T47D (cell line): ENCODE results near the gene DEGS1.

Experiments
- DNase-seq, 2 experiments: peaks; one replicate each; pipeline versions ENCODE4 v3.0.0 to v3.0.0-alpha.2; 2011 to 2012; ENCODE audit warnings: low read depth in 1 of 2, low spot score in 1 of 2
- JUND ChIP-seq: IDR thresholded peaks from 2 replicates; pipeline ENCODE4 v1.6.1; 2012; ENCODE audit warnings: low read depth
- in situ Hi-C: cut with HindIII; loops from 2 replicates; pipeline ENCODE4 v1.10.0; 2016; ENCODE audit warnings: low sequenced_read_pairs, low pct_unique_long_range_greater_than_20kb

The DEGS1 gene

DNA sequence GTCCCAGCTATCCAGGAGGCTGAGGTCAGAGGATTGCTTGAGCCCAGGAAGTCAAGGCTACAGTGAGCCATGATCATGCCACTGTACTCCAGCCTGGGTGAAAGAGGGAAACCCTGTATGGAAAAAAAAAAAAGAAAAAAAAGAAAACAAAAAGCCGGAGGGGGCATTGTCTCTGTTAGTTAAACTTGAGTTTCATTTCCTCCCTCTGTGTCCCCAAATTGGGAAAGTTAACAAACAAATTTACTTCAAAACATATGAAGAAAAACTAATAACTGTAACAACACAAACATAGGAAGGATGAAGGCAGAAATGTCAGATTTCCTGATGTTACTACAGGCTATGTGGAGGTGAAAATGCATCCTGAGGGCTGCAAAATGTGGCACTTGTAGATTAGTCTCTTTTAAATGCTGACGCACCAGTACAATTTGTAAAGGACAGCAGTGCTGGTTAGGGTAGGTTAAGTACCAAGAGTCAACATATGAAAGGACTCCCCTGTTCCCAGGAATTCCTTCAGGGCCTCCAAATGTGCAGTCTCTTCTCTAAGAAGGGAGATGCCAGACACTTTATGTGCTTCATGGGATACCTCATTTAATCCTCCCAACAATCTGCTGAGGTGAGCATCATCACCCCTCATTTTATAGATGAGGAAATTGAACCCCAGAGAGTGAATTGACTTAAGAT is 52.9 kb downstream of the DEGS1 start:
- DNase-seq = no peak
- no peak for TF ChIP-seq JUND
- in situ Hi-C loops = no loop called here

DNA sequence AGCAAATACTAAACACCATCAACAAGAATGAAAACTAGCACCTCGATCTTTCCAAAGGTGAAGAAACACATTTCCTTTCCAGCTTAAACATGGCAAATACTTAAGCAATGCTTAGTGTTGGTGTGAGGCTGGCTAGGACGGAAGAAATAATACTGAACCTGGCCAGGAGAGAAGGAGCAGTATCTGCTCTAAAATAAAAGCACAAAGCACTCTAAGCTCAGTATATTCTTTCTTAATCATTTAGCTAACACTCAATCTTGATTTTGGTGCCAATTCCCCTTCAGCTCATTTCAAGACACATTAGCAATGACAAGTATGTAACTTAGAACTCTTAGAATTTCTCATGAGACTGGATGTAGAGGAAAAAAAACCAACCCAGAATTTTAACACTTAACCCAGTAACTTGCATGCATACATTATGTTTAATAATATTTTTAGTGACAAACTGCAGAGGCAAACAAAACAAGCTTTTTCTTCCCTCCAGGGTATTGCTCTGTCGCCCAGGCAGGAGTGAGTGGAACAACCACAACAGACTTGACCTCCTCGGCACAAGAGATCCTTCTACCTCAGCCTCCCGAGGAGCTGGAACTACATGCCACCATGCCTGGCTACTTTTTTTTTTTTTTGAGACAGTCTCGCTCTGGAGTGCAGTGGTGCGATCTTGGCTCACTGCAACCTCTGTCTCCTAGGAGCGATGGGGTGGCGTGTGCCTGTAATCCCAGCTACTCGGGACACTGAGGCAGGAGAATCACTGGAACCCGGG is 54.3 kb downstream of the DEGS1 start:
- TF ChIP-seq JUND = no peak
- in situ Hi-C loops = no loop called here
- no peak for DNase-seq

DNA sequence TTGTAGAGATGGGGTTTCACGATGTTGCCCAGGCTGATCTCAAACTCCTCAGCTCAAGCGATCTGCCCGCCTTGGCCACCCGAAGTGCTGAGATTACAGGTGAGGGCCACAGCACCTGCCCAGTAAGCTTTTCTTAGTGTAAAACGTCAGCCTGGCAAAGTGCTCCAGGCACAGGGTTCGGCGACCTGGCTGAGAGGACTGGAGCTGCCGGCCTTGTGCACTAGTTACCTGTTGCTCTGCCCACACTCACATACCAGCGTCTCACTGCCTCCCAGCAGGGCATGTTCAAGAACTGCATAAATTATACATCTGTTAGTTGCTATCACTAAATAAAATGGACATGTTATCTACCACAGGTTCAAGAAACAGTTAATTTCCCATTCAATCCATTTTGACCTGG is 55.2 kb downstream of the DEGS1 start:
- no peak for TF ChIP-seq JUND
- DNase-seq = no peak
- in situ Hi-C loops = no loop called here

GRCh38 chr1:224238756-224239155 is 55.7 kb downstream of the DEGS1 start:
- DNase-seq = no peak
- in situ Hi-C loops = no loop called here
- no peak for TF ChIP-seq JUND
